GM03348 (cell line): Measurements from ENCODE around the gene DTX4.
A peak's percentile ranks its signal among the peaks of the same experiment; 100 is the strongest.

Experiments used
- DNase-seq: peaks from one replicate; pipeline ENCODE4 v3.0.0; 2012; ENCODE audit warnings: low spot score

Gene DTX4

DNA sequence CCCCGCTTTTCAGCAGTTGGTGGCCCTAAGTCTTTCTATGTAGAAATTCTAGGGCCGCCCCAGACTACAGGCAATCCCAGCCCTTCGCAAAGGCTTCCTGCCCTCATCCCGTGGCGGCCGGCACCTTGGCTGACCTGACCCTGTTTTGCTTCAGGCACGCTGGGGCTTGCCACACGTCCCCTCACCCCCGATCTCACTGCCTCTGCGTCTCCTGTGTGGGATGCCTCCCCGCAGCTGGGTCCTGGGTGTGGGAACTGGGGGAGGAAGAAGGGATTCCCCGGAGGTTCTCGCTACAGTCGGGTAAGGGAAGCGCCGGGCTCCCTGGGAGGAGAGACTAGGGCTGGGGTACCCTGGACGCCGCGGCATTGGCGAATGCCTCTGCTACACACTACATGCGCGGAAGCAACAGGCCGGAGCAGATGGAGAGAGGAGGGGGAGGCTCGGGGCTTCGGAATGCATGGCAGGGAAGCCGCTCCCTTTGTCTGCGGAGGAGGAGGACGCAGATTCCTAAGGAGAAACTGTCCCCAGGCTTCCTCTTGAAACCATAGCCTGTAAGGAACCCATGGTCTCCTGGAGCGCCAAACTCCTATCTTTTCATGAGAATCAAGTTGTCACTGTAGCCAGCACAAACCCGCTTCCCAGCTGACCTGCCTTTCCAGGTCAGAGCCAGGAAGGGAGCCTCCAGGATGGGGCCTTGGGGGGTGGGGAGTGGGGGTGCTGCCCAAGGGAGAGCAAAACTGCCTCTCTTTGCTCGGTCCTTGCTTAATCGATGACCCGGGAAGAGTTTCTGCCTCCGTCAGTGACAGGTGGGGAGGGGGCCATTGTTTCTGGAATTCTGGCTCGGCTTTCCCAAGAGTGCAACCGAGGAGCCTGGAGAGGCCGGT is 1.4 kb downstream of the DTX4 start:
- peak; percentile 30 for DNase-seq

DNA sequence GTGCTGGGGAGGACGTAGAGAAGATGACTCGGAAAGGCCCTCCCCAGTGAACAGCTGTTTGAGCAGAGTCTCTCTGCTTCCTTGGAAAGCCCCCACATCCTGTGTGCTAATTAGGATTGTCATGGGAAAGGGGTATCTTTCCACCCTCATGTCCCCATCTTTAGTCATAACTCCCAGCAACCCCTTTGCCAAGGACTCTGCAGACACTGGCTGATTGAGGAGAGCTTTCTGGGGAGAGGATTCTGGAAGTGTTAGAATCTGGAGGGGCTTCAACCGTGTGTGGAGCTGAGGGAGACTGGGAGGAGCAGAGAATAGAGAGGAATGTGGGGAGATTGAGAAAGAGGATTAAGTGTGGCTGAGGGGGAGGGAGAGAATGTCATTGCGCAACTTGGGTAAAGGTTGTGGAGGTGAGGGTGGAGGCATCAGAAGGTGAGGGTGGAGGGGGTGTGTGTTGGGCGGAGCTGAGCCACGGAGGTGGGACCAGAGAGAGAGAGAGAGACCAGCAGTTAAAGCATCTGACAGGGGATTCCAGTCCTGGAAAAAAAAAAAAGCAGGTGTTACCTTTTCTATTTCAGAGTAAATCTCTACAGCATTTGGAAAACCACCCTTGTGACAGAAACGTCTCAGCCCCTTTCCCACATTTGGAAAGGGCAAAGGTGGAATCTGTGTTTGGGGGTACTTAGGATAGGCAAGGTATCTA is 2.2 kb downstream of the DTX4 start:
- DNase-seq, result peak; percentile 16

DNA sequence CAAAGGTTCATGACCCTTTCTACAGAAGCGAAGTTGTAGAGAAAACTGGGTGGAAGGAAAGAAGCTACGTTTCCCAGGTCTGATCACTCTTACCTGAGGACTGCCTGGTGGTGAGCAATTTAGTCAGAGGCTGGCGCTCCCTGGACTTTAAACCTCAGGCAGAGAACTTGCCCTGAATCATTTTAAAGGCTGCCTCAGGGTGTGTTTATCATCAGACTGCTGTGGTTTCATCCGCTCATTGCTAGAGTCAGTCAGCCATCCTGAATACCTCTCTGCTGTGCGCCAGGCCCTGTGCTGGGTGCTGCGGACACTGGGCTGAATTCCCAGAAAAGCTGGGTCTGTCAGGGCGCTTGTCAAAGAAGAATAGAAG is 2.7 kb downstream of the DTX4 start:
- no peak for DNase-seq

DNA sequence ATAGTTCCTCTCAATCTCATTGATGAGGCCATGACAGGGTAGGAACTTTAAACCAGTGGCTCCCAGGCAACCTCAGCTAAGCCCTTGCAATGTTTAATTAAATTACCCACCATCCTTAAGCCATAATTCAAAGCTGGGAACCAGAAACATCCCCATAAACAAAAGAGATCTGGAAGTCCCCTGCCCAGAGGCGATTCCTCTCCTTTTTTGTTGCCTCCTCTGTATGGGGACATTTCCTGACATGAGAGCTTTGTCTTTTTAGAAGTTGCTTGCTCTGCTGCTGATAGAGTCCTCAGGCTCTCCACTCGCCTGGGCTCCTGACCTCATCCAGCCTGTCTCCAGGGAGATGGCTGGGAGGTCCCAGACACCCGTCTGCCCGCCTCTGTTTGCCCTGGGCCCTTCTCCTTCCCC is 3.2 kb downstream of the DTX4 start:
- DNase-seq, result no peak

DNA sequence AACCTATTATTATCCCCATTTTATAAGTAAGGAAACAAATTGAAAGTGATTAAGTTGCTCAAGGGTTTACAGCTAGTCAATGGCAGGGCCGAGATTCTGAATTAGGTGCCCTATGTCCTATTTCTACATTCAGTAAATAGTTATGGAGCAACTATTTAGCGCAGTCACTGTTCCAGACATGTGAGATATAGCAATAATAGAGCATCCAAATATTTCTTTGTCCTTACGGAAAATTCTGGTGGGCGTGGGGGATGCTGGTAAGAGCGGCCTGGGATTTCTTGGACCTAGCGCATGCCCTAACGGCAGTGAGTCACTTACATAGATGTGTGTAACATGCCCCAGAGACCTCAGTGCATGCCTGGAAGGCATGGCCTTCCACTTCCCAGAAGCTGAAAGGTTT is 4.4 kb downstream of the DTX4 start:
- DNase-seq, result no peak

DNA sequence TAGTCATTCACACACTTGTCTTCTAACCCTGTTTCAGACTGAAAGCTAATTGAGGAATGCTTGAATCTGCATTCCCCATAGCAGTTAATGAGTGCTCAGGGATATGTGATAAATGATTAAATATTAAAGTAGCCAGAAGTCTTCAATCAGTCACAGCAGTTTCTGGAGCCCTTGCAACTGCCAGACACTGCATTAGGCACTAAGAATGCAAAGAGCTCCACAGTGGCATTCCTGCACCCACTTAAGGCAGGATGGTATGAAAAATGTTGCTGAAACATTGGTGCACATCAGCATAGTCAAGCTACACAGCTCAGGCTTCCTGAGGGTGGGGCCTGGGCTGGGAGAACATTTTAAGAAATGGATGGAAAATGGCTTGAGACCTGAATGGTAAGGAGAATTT is 6.5 kb downstream of the DTX4 start:
- no peak for DNase-seq

DNA sequence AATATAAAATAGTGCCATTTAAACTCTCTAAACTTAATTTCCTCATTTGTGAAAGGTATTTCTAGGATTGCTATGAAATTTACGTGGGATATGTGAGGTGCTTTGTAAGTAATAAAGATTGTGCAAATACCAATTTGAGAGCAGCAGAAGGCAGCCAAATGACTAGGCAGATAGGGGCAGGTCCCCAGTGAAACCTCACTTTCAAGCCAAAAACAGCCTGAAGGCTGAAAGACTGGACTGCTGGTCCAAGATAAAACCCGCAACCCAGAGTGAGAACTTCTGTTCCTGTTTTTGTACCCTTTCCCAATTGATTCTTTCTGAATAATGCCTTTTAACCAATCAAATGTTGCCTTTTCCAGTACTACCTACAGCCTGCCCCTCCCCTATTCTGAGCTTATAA is 7.2 kb downstream of the DTX4 start:
- no peak for DNase-seq

DNA sequence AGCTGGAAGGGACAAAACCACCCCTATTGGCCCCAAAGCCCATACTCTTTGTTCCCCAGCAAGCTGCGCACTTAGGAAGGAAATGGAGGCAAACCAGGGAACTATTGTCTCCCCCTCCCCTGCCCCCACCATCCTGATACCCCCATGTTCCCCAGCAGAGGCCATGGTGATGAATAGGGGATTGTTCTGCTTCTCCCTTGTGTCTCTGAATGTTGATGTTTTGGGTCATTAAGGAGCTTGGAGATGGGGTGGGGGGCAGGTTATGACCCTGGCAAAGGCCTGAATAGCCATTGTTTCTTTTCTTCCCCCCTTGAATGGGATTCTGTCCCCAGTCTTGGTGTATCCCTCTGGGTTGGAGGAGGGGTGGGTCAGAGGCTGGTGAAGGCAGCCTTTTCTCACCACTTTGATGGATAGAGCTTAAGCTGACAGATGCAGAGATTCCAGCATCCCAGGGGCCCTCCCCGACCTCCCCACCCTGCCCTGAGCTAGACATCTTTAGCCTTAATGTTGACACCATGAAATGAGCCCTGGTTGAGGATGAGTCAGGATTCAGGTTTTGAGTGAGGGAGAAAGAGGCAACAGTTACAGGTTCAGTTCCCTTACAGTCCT is 8.3 kb downstream of the DTX4 start:
- DNase-seq, result no peak

DNA sequence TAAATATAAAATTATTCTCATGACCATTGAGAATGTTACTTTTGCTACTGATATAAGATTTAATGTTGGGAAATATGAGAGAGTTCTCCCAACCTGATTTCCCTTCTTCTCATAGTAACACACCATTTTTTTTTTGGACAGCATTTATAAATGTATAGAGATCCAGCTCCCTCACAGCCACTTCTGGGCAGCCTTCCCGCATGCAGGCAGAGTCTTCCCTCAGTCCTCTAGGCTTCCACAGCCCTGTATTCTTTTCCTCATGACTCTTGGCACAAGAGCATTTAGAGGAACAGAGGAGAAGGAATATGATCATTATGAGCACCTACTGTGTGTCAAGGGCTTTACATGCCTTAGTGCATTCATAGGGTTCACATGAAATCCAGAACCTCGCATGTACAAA is 9.0 kb downstream of the DTX4 start:
- no peak for DNase-seq

DNA sequence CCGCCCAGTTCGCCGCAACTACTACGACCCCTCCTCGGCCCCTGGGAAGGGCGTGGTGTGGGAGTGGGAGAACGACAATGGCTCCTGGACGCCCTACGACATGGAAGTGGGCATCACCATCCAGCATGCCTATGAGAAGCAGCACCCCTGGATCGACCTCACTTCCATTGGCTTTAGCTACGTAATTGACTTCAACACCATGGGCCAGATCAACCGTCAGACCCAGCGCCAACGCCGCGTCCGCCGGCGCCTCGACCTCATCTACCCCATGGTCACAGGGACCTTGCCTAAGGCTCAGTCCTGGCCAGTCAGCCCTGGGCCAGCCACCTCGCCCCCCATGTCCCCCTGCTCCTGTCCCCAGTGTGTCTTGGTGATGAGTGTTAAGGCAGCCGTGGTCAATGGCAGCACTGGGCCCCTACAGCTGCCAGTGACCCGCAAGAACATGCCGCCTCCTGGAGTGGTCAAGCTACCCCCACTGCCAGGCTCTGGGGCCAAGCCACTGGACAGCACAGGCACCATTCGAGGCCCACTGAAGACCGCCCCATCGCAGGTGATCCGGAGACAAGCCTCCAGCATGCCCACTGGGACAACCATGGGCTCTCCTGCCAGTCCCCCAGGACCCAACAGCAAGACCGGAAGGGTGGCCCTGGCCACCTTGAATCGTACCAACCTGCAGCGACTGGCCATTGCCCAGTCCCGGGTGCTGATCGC is 10.0 kb downstream of the DTX4 start:
- DNase-seq, result no peak

DNA sequence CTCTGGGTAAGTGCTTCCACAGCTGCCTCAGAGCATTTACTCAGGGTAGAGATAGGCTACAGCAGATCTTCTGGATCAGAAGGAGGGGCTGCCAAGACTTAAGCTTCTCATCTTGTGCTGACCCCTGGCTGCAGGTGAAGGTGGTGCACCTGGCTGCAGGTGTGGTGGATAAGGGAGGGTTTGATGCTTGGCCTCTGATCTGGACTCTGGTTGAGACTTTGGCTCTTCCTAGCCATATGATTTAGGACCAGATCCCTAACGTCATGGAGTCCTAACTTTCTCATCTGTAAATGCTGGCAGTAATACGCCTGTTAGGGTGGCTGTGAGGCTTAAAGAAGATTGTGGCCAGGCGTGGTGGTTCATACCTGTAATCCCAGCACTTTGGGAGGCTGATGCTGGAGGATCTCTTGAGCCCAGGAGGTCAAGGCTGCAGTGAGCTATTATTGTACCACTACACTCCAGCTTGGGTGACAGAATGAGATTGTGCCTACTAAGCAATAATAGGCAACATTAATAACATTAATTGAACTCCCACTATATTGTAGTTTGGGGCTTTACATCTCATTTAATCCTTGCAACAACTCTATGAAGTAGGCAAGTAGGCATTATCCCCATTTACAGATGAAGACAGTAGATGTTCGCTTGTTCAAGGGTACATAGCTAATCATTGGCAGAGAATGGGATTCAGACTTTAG is 10.7 kb downstream of the DTX4 start:
- DNase-seq, result no peak

DNA sequence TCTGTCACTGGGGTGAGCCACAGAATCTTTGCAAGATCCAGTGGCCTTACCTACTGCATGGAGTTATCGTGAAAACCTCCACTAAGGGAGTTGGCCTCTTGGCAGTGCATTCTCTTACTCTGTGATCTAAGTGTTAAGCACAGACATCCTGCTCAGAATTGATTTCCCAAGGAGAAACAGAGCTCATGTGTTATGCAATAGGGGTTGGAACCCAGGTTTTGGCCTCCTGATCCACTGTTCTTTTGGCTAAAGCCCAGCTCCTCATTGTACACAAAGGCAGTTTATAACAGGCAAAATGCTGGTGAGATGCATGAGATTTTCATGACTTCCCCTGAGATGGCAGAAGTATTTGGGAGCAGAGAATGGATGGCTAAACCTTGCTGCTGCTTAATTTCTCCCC is 11.8 kb downstream of the DTX4 start:
- DNase-seq, result no peak

DNA sequence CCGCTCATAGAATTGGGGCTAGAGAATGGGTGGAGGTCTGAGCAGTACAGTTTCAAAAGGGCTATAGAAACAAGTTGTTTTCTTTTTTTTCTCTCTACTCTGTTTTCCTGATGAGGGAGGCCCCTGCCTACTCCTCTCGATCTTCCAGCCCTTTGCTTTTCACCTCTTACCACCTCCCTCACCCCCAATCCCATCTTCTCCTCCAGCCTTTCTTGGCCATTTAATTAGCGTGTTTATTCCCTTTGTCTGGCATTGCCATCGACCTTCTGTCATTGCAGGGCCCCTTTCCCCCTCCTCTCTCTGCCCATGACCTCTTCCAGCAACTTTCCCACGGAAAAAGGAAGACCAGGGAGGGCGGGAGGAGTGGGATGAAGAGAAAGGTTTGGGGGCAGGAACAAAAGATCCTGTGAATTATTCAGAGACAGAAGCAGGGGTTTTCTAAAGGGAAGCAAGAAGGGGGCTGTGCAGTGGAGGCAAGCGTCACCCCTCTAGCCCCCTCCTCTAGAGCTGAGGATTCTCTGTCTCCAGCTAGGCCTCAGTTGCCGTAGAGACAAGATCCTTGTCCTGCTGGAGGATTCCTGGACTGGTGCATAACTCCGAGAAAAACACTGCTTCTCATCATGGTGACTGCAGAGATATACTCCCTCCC is 12.9 kb downstream of the DTX4 start:
- no peak for DNase-seq

DNA sequence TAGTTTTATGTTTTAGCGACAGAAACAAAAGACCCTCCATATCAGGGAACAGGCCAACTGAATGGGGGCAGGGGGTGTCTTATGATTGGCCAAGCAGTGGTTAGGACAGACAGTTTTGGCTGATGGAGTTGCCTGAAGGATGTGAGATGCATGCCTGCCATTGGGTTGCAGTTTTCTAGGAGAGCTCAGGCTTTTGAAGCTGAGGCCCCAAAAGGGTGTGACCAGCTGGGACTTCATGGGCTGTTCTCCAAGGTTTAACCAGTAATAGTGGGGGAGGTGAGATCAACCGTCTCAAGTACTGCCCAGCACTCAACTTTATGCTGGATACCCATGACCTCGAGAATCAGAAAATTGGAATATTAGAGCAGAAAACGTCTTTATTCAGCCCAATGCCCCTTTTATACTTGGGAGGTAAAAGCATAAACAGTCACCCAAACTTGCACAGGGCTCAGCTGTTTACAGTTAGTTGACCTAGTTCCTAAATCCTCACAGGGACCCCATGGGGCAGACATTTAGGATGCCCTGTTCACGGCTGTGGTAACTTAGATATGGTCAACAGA is 13.5 kb downstream of the DTX4 start:
- DNase-seq, result no peak

DNA sequence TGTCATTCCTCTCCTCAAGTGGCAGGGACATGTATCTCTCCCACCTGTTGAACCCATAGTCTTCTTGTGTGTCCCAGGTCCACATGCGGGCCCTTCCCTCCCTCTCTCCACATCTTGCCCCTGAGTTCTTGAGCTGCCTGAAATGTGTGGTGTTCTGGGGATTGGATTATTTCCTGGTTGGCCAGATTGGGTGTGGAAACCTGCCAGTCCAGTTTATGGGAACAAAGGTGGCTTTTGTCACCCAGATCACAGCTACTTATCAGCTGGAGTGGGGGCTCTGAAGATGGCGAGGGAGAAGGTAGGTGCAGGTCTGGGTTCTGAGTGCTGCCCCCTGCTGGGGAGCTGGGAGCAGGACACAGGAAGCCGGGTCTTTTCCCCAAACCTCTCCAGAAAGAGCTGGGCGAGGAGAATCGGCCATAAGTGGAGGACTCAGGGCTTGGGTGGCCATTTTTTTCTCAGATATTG is 14.2 kb downstream of the DTX4 start:
- DNase-seq, result peak; percentile 47

DNA sequence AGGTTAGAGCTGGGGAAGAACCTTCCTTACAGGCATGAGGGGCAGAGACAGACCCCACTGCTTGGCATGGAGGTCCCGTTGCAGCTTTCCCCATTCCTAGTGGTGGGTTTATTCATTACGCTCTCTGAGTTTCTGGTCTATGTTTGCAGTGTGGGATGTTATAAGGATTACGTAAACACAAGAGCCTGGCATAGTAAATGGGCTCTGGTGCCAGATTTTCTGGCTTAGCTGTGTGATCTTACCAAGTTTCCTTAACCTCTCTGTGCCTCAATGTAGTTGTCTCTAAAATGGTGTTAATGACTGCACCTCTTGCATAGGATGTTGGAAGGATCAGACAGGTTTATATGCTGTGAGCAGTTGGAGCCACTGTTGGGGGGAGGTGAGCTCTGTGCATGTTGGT is 15.1 kb downstream of the DTX4 start:
- no peak for DNase-seq

DNA sequence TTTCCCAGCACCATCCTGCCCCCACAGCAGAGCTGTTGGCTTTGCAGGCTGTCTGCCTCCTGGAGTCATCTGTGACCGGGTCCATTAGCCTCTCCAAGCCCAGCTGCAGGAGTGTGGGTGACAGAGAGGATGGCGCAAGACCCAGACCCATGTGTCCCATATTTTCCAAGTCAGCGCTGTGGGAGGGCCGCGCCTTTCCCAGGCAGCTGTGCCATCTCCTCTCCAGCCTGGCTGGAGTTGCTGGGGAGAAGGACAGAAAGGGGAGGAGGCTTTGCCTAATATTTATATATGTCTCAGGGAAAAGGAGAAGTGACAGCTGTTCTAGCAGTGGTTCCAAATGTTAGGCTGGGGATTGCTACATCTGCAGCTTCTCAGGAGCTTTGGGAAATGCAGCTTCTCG is 15.7 kb downstream of the DTX4 start:
- peak; percentile 30 for DNase-seq

DNA sequence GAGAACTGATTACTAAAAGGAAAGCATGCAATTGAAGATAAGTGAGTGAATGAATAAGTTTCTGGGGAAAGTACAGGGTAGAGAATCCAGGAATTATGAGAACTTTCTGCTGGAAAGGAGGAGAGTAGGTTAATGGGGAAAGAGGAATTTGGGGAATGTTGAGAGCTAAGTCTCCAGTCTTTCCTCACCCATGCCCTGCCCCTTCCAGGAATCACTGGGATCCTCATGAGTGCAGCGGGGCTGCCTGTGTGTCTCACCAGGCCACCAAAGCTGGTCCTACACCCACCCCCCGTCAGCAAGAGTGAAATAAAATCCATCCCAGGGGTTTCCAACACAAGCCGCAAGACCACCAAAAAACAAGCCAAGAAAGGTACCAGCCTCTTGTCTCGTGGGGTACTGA is 17.0 kb downstream of the DTX4 start:
- peak; percentile 19 for DNase-seq

DNA sequence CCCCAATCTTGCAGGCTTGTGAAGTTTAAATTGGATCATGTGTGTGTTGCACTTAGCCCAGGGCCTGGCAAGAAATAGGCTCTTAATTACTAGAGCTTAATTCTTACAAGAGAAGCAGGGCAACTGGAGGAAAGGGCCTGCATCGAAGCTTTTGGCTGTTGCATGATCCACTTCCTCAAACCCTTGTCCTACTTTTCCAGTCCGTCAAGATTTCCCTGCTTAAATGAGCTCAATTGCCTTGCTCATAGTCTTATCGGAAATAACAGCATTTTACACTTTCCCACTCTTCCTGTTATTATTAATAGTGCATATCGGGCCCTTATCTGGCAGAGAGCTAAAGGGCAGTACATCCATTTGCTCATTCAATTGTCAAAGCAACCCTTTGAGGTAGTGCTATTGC is 18.1 kb downstream of the DTX4 start:
- DNase-seq, result no peak

DNA sequence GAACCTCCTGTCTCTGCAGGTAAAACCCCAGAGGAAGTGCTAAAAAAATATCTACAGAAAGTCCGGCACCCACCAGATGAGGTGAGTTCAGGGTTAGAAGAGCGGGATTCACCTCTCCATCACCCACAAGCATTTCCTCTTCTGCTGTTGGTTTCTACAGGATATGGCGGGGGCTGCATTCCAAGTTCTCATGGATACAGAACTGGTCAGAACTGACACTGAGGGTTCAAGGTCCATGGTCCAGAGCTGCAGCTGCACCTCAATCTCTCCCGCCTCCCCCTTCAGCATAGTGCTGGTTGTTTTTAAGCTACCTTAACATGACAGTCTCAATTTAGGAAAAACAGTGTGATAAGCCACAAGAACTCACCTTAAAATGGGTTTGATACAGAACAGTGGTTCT is 19.2 kb downstream of the DTX4 start:
- DNase-seq, result no peak

DNA sequence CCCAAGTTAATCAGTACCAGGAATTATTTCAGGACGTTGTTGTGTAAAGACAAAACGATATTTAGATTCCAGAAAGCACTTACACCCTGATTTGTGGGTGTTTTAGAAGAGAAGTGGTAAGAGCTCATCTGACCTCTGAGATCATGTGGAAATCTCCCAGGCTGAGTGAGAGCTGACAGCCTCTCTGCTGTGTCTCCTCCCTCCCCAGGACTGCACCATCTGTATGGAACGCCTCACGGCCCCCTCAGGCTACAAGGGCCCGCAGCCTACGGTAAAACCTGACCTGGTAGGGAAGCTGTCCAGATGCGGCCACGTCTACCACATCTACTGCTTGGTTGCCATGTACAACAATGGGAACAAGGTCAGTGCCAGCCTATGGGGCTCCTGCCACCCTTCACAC is 20.0 kb downstream of the DTX4 start:
- DNase-seq, result no peak
